Lower lobe of right lung (tissue), 2 donors: Measurements from ENCODE around the gene BCAR3. TPM values are rescaled to one million over a fixed set of nuclear protein-coding genes. Genes with fewer than 3 reads are reported as not detected.

Experiments used
- ATAC-seq, 2 donors: fragments of 200-7000 bp; cut with Tn5 transposase; one replicate each; pipeline ENCODE4 v1.9.1; 2020 to 2022; ENCODE audit warnings: mild to moderate bottlenecking in 2 of 2, moderate library complexity in 2 of 2
- DNase-seq: peaks from one replicate; pipeline ENCODE4 v3.0.0-alpha.2; 2020
- H3K27ac ChIP-seq: fragments of 200-600 bp; one replicate; pipeline ENCODE4 v1.8.0; 2022
- H3K27me3 ChIP-seq: fragments of 200-600 bp; one replicate; pipeline ENCODE4 v1.8.0; 2022; ENCODE audit warnings: low read depth
- H3K36me3 ChIP-seq: fragments of 200-600 bp; one replicate; pipeline ENCODE4 v1.8.0; 2022; ENCODE audit warnings: mild to moderate bottlenecking
- H3K4me1 ChIP-seq: fragments of 200-600 bp; one replicate; pipeline ENCODE4 v1.8.0; 2022
- H3K4me3 ChIP-seq: fragments of 200-600 bp; one replicate; pipeline ENCODE4 v1.8.0; 2022; ENCODE audit warnings: mild to moderate bottlenecking
- H3K9me3 ChIP-seq: fragments of 200-600 bp; one replicate; pipeline ENCODE4 v1.8.0; 2022
- intact Hi-C: fragments of 100-400 bp; cut with DNase I; formaldehyde crosslinking; loops from one replicate; pipeline ENCODE4 v1.11.0; 2022
- total RNA-seq: library from RNA; stranded (reverse); fragmentation: NEBNext Ultra II Directional; extraction: Animal tissue kit (Norgen Biotek cat#: 25700); gene quantifications from one replicate; pipeline ENCODE4 v1.2.1, GENCODE V29; 2021
- TF ChIP-seq, protein P1 (sequence below): fragments of 200-600 bp; IDR thresholded peaks from one replicate; pipeline ENCODE4 v1.8.0; 2022; ENCODE audit warnings: antibody characterized with exemption, mild to moderate bottlenecking
- donor health status: DM: no; HTN: yes; CAD: no; lungs with severe emphysema.

The BCAR3 gene
- total RNA-seq, 1 donor from 2014 or later = 24.9 TPM

DNA sequence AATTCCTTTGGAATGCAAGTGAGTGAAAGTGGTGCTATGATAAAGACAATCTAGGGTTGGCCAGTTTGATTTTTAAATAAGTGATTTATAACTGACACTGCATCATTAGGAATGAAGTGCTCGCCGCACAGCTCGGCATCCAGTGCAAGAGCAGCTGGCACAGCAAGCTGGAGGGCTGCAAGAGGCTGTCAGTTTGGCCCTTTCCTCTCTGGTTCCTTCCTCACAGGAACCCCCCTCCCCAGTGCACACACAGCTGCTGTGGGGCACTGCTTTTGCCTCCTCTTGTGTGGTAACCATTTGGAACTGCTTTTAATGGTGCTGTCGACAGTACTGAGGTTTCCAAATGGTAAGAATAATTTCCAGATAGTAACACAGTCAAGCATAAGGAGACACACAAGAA lies 10.4 kb upstream of the BCAR3 start:
- Histone ChIP-seq H3K4me3 (no peak overlapping the region), H3K36me3 (no peaks in the 10 kb centered on the region), H3K4me1 (peaks cover 31% of the 10 kb centered on the region), H3K27me3 (no peaks in the 10 kb centered on the region), H3K27ac (no peak overlapping the region), H3K9me3 (no peaks in the 10 kb centered on the region)
- intact Hi-C loops = no loop called here
- TF ChIP-seq, protein P1, sequence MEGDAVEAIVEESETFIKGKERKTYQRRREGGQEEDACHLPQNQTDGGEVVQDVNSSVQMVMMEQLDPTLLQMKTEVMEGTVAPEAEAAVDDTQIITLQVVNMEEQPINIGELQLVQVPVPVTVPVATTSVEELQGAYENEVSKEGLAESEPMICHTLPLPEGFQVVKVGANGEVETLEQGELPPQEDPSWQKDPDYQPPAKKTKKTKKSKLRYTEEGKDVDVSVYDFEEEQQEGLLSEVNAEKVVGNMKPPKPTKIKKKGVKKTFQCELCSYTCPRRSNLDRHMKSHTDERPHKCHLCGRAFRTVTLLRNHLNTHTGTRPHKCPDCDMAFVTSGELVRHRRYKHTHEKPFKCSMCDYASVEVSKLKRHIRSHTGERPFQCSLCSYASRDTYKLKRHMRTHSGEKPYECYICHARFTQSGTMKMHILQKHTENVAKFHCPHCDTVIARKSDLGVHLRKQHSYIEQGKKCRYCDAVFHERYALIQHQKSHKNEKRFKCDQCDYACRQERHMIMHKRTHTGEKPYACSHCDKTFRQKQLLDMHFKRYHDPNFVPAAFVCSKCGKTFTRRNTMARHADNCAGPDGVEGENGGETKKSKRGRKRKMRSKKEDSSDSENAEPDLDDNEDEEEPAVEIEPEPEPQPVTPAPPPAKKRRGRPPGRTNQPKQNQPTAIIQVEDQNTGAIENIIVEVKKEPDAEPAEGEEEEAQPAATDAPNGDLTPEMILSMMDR = no peak
- DNase-seq (no peak), ATAC-seq (no peak)

DNA sequence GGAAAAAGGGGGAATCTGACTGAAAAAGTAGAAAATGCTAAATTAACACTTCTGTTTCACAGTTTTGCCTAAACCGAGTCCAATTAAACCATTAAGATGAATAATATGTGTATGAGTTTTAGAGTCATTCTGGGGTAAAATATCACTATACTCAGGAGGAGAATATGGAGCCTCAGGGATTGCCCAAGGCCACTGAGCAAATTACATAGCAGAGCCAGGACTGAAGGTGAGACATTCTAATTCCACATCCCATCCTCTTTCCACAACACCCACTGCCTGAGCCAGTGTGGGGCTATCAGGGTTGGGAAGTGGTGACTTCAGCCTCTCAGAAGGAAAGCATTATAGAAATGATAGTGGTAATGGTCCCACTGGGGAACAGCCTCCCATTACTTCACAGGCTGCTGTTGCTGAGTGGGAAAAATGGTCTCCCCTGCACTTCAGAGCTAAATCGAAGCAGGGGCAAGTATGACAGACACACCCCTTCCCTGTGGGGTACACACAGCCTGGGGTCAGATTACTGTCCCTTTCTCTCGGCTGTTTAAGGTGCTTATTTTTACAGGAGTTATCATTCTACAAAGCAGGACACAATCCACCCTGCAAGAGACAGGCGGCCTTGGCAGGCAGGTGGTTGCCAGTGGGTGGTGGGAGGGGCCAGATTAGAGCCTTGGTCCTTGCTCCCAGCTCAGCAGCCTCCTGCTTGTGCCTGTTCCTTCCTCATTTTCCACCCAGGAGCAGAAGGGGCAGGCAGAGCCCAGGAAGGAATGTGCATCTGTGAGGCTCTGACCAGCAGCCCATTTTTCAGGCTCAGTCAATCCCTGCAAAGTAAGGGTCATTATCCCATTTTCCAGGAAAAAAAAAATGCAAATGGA lies 9.5 kb upstream of the BCAR3 start:
- no peaks in the 10 kb centered on the region for H3K27me3 ChIP-seq
- ATAC-seq (no peak), DNase-seq (no peak)
- peaks cover 31% of the 10 kb centered on the region for H3K4me1 ChIP-seq
- no peak overlapping the region for H3K4me3 ChIP-seq
- intact Hi-C loops = no loop called here
- no peak overlapping the region for H3K27ac ChIP-seq
- H3K9me3 ChIP-seq = no peaks in the 10 kb centered on the region
- no peaks in the 10 kb centered on the region for H3K36me3 ChIP-seq
- TF ChIP-seq, protein P1 = no peak

DNA sequence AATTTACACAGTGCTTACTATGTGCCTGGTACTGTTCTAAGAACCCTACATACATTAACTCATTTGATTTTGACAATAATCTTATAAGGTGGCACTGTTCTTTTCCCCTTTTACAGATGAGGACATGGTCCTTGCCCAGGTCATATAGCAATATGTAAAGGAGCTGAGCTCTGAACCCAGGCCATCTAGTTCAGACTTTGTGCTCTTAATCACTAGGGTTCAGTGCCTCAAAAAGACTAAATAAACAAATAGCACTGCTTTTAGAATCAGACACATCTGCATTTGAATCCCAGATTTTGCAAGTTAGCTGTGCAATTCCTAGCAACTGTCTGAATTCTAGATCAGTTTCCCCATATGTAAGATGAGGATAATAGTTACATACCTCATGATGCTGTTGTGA lies 8.7 kb upstream of the BCAR3 start:
- TF ChIP-seq, protein P1 = no peak
- H3K27ac ChIP-seq = no peak overlapping the region
- no peaks in the 10 kb centered on the region for H3K27me3 ChIP-seq
- H3K4me3 ChIP-seq = no peak overlapping the region
- ATAC-seq (no peak), DNase-seq (no peak)
- no peaks in the 10 kb centered on the region for H3K36me3 ChIP-seq
- H3K4me1 ChIP-seq = peaks cover 31% of the 10 kb centered on the region
- intact Hi-C loops = no loop called here
- no peaks in the 10 kb centered on the region for H3K9me3 ChIP-seq

DNA sequence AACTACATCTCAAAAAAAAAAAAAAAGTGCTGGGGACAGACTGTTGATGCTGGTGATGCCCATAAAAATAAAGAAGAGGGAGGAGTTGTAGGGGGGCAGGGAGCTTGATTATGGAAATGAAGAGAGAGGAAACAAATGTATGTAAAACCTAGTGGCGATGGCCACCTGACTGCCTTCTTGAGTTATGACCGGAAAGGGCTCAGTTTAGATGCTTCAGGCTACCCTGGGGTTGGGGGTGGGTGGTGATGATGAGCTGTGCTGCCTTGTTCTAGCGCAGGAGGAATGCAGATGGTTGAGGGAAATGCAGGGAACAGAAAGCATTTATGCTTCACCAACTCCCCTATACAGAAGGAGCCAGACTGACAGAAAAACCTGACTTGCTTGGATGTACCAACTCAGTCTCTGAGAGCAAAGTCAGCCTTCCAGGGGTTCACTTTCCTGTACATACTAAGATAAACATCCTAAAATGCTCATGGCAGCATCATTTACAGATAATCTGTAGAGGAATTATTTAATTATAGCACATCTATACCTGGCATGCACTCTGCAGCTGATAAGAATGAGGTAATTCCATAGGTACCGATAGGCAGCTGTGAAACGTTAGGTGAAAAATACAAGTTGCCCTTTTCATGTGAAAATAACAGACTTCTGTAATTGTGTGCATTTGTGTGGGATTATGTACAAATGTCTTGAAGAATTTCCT lies 8.0 kb upstream of the BCAR3 start:
- Histone ChIP-seq H3K4me1 (peaks cover 31% of the 10 kb centered on the region), H3K4me3 (no peak overlapping the region), H3K9me3 (no peaks in the 10 kb centered on the region), H3K36me3 (no peaks in the 10 kb centered on the region), H3K27me3 (no peaks in the 10 kb centered on the region), H3K27ac (no peak overlapping the region)
- ATAC-seq (no peak), DNase-seq (no peak)
- TF ChIP-seq, protein P1 = no peak
- intact Hi-C loops = no loop called here

DNA sequence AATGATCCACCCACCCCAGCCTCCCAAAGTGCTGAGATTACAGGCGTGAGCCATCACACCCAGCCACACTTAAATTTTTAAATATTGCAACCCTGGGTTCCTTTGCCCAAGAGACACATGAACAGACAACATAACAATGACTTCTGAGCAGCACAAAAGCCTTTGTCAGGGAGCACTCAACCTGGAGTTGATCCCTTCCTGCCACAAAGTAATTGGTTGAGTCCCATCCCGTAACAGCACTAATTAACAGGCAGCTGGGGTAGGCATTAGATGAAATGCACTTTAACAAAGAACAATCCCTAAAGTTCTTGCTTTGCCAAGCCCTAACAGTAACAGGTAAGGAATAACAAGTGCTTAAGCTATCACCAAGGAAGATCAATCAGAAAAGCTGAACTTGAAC lies 5.9 kb upstream of the BCAR3 start:
- ATAC-seq (no peak), DNase-seq (no peak)
- Histone ChIP-seq H3K4me1 (peaks cover 15% of the 10 kb centered on the region), H3K4me3 (no peak overlapping the region), H3K27ac (no peak overlapping the region), H3K9me3 (no peaks in the 10 kb centered on the region), H3K27me3 (no peaks in the 10 kb centered on the region), H3K36me3 (no peaks in the 10 kb centered on the region)
- intact Hi-C loops = no loop called here
- TF ChIP-seq, protein P1 = no peak
